Measurements from ENCODE around the gene PIGQ. TPM values are rescaled to one million over a fixed set of nuclear protein-coding genes. Genes with fewer than 3 reads are reported as not detected.

PIGQ gene
- total RNA-seq, 1 experiment from 2014 or later = 45.6 TPM

- TF ChIP-seq CTCF (IDR thresholded peaks at IDR 0.05; ENCODE audit: unreplicated experiment) = no peak
- intact Hi-C loops (cut with micrococcal nuclease) = no loop called here
- Mint-ChIP-seq H3K9me3 (ENCODE audit: unreplicated experiment) (no peaks in the 10 kb centered on the region), H3K27ac (ENCODE audit: low read depth, unreplicated experiment) (no peak overlapping the region), H3K4me1 (ENCODE audit: insufficient read depth, unreplicated experiment) (no peaks in the 10 kb centered on the region), H3K36me3 (ENCODE audit: insufficient read depth, unreplicated experiment) (no peaks in the 10 kb centered on the region), H3K4me3 (ENCODE audit: unreplicated experiment) (no peak overlapping the region), H3K27me3 (ENCODE audit: insufficient read depth, unreplicated experiment) (no peaks in the 10 kb centered on the region)
- CTCF ChIA-PET = interaction anchor here (0.5 kb wide), 1 partner anchor 416 kb away, joined by 4 read pairs; no protein-coding TSS in a partner anchor
- BruUV-seq (replicated peaks) = no TSS peak
- no peak for DNase-seq (ENCODE audit: unreplicated experiment)
- POLR2A ChIA-PET = no interaction called here
Measured at GRCh38 chr16:553601-554296, 16.0 kb upstream of the PIGQ start.

- TF ChIP-seq CTCF (IDR thresholded peaks at IDR 0.05; ENCODE audit: unreplicated experiment) = no peak
- DNase-seq (ENCODE audit: unreplicated experiment) = no peak
- Mint-ChIP-seq H3K27ac (ENCODE audit: low read depth, unreplicated experiment) (no peak overlapping the region), H3K36me3 (ENCODE audit: insufficient read depth, unreplicated experiment) (no peaks in the 10 kb centered on the region), H3K9me3 (ENCODE audit: unreplicated experiment) (no peaks in the 10 kb centered on the region), H3K27me3 (ENCODE audit: insufficient read depth, unreplicated experiment) (no peaks in the 10 kb centered on the region), H3K4me3 (ENCODE audit: unreplicated experiment) (no peak overlapping the region), H3K4me1 (ENCODE audit: insufficient read depth, unreplicated experiment) (no peaks in the 10 kb centered on the region)
- BruUV-seq (replicated peaks) = no TSS peak
- ChIA-PET POLR2A (no interaction called here), CTCF (interaction anchor here (0.5 kb wide), 1 partner anchor 416 kb away, joined by 4 read pairs; no protein-coding TSS in a partner anchor)
- intact Hi-C loops (cut with micrococcal nuclease) = no loop called here
Measured at GRCh38 chr16:554297-554621, 15.5 kb upstream of the PIGQ start.

- H3K4me1 Mint-ChIP-seq (ENCODE audit: insufficient read depth, unreplicated experiment) = no peaks in the 10 kb centered on the region
- no peak overlapping the region for H3K4me3 Mint-ChIP-seq (ENCODE audit: unreplicated experiment)
- no TSS peak for BruUV-seq (replicated peaks)
- H3K36me3 Mint-ChIP-seq (ENCODE audit: insufficient read depth, unreplicated experiment) = no peaks in the 10 kb centered on the region
- no peak overlapping the region for H3K27ac Mint-ChIP-seq (ENCODE audit: low read depth, unreplicated experiment)
- no peaks in the 10 kb centered on the region for H3K27me3 Mint-ChIP-seq (ENCODE audit: insufficient read depth, unreplicated experiment)
- DNase-seq (ENCODE audit: unreplicated experiment) = no peak
- no peak for TF ChIP-seq CTCF (IDR thresholded peaks at IDR 0.05; ENCODE audit: unreplicated experiment)
- H3K9me3 Mint-ChIP-seq (ENCODE audit: unreplicated experiment) = no peaks in the 10 kb centered on the region
- ChIA-PET CTCF (interaction anchor here (0.7 kb wide), 1 partner anchor 26 kb away, joined by 3 read pairs; no protein-coding TSS in a partner anchor), POLR2A (no interaction called here)
- intact Hi-C loops (cut with micrococcal nuclease) = no loop called here
Measured at GRCh38 chr16:554640-555365, 15.0 kb upstream of the PIGQ start.

GRCh38 chr16:555528-556473 lies 14.0 kb upstream of the PIGQ start:
- BruUV-seq (replicated peaks) = no TSS peak
- no peaks in the 10 kb centered on the region for H3K4me1 Mint-ChIP-seq (ENCODE audit: insufficient read depth, unreplicated experiment)
- H3K36me3 Mint-ChIP-seq (ENCODE audit: insufficient read depth, unreplicated experiment) = no peaks in the 10 kb centered on the region
- no peak overlapping the region for H3K27ac Mint-ChIP-seq (ENCODE audit: low read depth, unreplicated experiment)
- TF ChIP-seq CTCF (IDR thresholded peaks at IDR 0.05; ENCODE audit: unreplicated experiment) = no peak
- no peaks in the 10 kb centered on the region for H3K9me3 Mint-ChIP-seq (ENCODE audit: unreplicated experiment)
- H3K27me3 Mint-ChIP-seq (ENCODE audit: insufficient read depth, unreplicated experiment) = no peaks in the 10 kb centered on the region
- ChIA-PET POLR2A (no interaction called here), CTCF (interaction anchor here (0.7 kb wide), 1 partner anchor 25 kb away, joined by 3 read pairs; no protein-coding TSS in a partner anchor)
- H3K4me3 Mint-ChIP-seq (ENCODE audit: unreplicated experiment) = no peak overlapping the region
- DNase-seq (ENCODE audit: unreplicated experiment) = no peak
- intact Hi-C loops (cut with micrococcal nuclease) = no loop called here
